ENCODE measurements around the gene RIMBP2.

RIMBP2 gene

DNA sequence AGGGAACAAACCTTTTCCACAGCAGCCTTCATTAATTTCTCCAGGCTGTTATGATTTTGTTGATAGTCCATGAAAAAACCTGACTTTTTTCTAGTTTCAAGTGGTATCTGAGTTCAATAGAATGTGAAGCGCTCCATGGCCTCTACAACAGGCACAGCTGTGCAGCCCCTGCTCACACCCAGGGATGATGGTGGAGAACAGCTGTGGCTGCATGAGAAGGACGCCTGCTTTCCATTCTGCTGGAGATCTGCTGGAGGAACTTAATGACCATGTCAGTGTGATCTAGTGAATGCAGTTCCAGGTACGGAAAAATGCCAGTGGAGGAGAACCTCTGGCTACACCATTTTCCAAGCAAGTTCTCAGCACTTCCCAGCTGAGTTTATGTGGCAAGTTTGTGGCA, 297.8 kb downstream of the RIMBP2 start:
- H3K36me3 ChIP-seq (ENCODE audit: control insufficient read depth in 2 of 2, insufficient read depth in 1 of 2, low read length in 2 of 2) = no peaks in the 10 kb centered on the region
- H3K4me3 ChIP-seq (ENCODE audit: low read depth, low read length) = no peak overlapping the region
- POLR2A ChIA-PET = no interaction called here
- H3K4me1 ChIP-seq (ENCODE audit: control insufficient read depth, insufficient read depth, low read length) = no peaks in the 10 kb centered on the region
- no peaks in the 10 kb centered on the region for H3K9me3 ChIP-seq (ENCODE audit: control insufficient read depth, insufficient read depth, low read depth, low read length)
- TF ChIP-seq ZNF174 (tag by site-specific recombination; IDR thresholded peaks at IDR 0.05) (no peak), TCF7L2 (IDR thresholded peaks at IDR 0.05; ENCODE audit: borderline replicate concordance, low read depth, low read length) (no peak), ZNF549 (tag by site-specific recombination; IDR thresholded peaks at IDR 0.05) (no peak), TRIM28 (IDR thresholded peaks at IDR 0.05; ENCODE audit: borderline replicate concordance, low read length) (no peak), ZBTB8A (tag by site-specific recombination; IDR thresholded peaks at IDR 0.05) (no peak), ZNF76 (tag by site-specific recombination; IDR thresholded peaks at IDR 0.05; ENCODE audit: borderline replicate concordance, low read depth) (no peak), PRDM6 (tag by site-specific recombination; IDR thresholded peaks at IDR 0.05) (no peak), GFI1B (tag by site-specific recombination; IDR thresholded peaks at IDR 0.05) (no peak), ZBTB1 (tag by site-specific recombination; IDR thresholded peaks at IDR 0.05) (no peak), ZNF521 (tag by site-specific recombination; IDR thresholded peaks at IDR 0.05) (no peak), IKZF3 (tag by site-specific recombination; IDR thresholded peaks at IDR 0.05) (no peak), MEIS1 (CRISPR knock-in tag; IDR thresholded peaks at IDR 0.05; ENCODE audit: borderline replicate concordance) (no peak), ZNF621 (tag by site-specific recombination; IDR thresholded peaks at IDR 0.05) (no peak), ZNF354C (tag by site-specific recombination; IDR thresholded peaks at IDR 0.05; ENCODE audit: borderline replicate concordance, low read depth) (no peak)
- TF ChIP-seq, protein P1, sequence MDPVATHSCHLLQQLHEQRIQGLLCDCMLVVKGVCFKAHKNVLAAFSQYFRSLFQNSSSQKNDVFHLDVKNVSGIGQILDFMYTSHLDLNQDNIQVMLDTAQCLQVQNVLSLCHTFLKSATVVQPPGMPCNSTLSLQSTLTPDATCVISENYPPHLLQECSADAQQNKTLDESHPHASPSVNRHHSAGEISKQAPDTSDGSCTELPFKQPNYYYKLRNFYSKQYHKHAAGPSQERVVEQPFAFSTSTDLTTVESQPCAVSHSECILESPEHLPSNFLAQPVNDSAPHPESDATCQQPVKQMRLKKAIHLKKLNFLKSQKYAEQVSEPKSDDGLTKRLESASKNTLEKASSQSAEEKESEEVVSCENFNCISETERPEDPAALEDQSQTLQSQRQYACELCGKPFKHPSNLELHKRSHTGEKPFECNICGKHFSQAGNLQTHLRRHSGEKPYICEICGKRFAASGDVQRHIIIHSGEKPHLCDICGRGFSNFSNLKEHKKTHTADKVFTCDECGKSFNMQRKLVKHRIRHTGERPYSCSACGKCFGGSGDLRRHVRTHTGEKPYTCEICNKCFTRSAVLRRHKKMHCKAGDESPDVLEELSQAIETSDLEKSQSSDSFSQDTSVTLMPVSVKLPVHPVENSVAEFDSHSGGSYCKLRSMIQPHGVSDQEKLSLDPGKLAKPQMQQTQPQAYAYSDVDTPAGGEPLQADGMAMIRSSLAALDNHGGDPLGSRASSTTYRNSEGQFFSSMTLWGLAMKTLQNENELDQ (tag by site-specific recombination; IDR thresholded peaks at IDR 0.05; ENCODE audit: low read depth) = no peak
- TF ChIP-seq, protein P2, sequence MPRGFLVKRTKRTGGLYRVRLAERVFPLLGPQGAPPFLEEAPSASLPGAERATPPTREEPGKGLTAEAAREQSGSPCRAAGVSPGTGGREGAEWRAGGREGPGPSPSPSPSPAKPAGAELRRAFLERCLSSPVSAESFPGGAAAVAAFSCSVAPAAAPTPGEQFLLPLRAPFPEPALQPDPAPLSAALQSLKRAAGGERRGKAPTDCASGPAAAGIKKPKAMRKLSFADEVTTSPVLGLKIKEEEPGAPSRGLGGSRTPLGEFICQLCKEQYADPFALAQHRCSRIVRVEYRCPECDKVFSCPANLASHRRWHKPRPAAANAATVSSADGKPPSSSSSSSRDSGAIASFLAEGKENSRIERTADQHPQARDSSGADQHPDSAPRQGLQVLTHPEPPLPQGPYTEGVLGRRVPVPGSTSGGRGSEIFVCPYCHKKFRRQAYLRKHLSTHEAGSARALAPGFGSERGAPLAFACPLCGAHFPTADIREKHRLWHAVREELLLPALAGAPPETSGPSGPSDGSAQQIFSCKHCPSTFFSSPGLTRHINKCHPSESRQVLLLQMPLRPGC (tag by site-specific recombination; IDR thresholded peaks at IDR 0.05) = no peak
- TF ChIP-seq, protein P3, sequence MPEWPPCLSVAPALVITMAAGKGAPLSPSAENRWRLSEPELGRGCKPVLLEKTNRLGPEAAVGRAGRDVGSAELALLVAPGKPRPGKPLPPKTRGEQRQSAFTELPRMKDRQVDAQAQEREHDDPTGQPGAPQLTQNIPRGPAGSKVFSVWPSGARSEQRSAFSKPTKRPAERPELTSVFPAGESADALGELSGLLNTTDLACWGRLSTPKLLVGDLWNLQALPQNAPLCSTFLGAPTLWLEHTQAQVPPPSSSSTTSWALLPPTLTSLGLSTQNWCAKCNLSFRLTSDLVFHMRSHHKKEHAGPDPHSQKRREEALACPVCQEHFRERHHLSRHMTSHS (tag by site-specific recombination; IDR thresholded peaks at IDR 0.05) = no peak
- CTCF ChIA-PET = no interaction called here
- no peak overlapping the region for H3K27ac ChIP-seq (ENCODE audit: extremely low read depth, low read depth, low read length)

DNA sequence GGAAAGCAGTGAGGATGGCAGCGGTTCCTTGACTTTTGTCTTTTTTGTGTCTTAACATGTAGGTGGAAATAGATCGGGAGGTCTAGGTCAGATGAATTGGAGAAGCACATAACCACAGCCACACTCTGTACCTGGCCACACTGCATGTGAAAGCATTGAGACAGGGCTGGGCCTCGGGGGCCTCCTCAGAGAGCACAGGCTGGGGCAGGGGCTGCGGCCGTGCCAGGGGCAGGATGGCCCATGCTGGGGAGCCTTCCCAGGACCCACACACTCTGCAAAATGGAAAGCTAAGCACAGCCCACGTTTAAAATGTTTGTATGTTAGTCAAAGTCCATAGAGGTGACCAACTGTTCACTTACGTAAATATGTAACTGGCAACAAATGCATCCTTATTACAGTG, 301.7 kb downstream of the RIMBP2 start:
- Histone ChIP-seq H3K4me3 (ENCODE audit: low read depth, low read length) (no peak overlapping the region), H3K4me1 (ENCODE audit: control insufficient read depth, insufficient read depth, low read length) (no peaks in the 10 kb centered on the region), H3K27ac (ENCODE audit: extremely low read depth, low read depth, low read length) (no peak overlapping the region), H3K9me3 (ENCODE audit: control insufficient read depth, insufficient read depth, low read depth, low read length) (no peaks in the 10 kb centered on the region), H3K36me3 (ENCODE audit: control insufficient read depth in 2 of 2, insufficient read depth in 1 of 2, low read length in 2 of 2) (no peaks in the 10 kb centered on the region)
- ChIA-PET CTCF (no interaction called here), POLR2A (no interaction called here)
- TF ChIP-seq ZNF558 (tag by site-specific recombination; IDR thresholded peaks at IDR 0.05) = no peak
- TF ChIP-seq ZNF280D (tag by site-specific recombination; IDR thresholded peaks at IDR 0.05) = no peak
- no peak for TF ChIP-seq ZBTB8A (tag by site-specific recombination; IDR thresholded peaks at IDR 0.05)
- no peak for TF ChIP-seq ZNF561 (tag by site-specific recombination; IDR thresholded peaks at IDR 0.05; ENCODE audit: borderline replicate concordance)
- no peak for TF ChIP-seq ZNF426 (tag by site-specific recombination; IDR thresholded peaks at IDR 0.05)
- TF ChIP-seq, protein P4, sequence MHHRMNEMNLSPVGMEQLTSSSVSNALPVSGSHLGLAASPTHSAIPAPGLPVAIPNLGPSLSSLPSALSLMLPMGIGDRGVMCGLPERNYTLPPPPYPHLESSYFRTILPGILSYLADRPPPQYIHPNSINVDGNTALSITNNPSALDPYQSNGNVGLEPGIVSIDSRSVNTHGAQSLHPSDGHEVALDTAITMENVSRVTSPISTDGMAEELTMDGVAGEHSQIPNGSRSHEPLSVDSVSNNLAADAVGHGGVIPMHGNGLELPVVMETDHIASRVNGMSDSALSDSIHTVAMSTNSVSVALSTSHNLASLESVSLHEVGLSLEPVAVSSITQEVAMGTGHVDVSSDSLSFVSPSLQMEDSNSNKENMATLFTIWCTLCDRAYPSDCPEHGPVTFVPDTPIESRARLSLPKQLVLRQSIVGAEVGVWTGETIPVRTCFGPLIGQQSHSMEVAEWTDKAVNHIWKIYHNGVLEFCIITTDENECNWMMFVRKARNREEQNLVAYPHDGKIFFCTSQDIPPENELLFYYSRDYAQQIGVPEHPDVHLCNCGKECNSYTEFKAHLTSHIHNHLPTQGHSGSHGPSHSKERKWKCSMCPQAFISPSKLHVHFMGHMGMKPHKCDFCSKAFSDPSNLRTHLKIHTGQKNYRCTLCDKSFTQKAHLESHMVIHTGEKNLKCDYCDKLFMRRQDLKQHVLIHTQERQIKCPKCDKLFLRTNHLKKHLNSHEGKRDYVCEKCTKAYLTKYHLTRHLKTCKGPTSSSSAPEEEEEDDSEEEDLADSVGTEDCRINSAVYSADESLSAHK (tag by site-specific recombination; IDR thresholded peaks at IDR 0.05) = no peak
- TF ChIP-seq TRIM28 (IDR thresholded peaks at IDR 0.05; ENCODE audit: borderline replicate concordance, low read length) = no peak
- TF ChIP-seq ZNF600 (tag by site-specific recombination; IDR thresholded peaks at IDR 0.05) = no peak

All from HEK293 (cell line).